ENCODE data around the gene ATG2A.
A peak's percentile ranks its signal among the peaks of the same experiment; 100 is the strongest.

ATG2A gene

GRCh38 chr11:64863391-64864060 is 53.5 kb downstream of the ATG2A start:
- Histone ChIP-seq H3K27ac (replicated peaks) (peak overlapping the region; percentile 94), H3K27me3 (ENCODE audit: insufficient read depth, poor library complexity, severe bottlenecking) (no peaks in the 10 kb centered on the region), H3K4me3 (replicated peaks; ENCODE audit: insufficient read depth, low read length) (no peak overlapping the region)
- TF ChIP-seq SPI1 (IDR thresholded peaks at IDR 0.05; ENCODE audit: borderline replicate concordance, low read depth) (no peak), POLR2AphosphoS5 (IDR thresholded peaks at IDR 0.05; ENCODE audit: low read depth) (no peak), GABPA (IDR thresholded peaks at IDR 0.05; ENCODE audit: low read depth) (no peak)
- TF ChIP-seq, protein P1, sequence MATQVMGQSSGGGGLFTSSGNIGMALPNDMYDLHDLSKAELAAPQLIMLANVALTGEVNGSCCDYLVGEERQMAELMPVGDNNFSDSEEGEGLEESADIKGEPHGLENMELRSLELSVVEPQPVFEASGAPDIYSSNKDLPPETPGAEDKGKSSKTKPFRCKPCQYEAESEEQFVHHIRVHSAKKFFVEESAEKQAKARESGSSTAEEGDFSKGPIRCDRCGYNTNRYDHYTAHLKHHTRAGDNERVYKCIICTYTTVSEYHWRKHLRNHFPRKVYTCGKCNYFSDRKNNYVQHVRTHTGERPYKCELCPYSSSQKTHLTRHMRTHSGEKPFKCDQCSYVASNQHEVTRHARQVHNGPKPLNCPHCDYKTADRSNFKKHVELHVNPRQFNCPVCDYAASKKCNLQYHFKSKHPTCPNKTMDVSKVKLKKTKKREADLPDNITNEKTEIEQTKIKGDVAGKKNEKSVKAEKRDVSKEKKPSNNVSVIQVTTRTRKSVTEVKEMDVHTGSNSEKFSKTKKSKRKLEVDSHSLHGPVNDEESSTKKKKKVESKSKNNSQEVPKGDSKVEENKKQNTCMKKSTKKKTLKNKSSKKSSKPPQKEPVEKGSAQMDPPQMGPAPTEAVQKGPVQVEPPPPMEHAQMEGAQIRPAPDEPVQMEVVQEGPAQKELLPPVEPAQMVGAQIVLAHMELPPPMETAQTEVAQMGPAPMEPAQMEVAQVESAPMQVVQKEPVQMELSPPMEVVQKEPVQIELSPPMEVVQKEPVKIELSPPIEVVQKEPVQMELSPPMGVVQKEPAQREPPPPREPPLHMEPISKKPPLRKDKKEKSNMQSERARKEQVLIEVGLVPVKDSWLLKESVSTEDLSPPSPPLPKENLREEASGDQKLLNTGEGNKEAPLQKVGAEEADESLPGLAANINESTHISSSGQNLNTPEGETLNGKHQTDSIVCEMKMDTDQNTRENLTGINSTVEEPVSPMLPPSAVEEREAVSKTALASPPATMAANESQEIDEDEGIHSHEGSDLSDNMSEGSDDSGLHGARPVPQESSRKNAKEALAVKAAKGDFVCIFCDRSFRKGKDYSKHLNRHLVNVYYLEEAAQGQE (IDR thresholded peaks at IDR 0.05; ENCODE audit: insufficient replicate concordance, low read depth) = no peak
- TF ChIP-seq, protein P2, sequence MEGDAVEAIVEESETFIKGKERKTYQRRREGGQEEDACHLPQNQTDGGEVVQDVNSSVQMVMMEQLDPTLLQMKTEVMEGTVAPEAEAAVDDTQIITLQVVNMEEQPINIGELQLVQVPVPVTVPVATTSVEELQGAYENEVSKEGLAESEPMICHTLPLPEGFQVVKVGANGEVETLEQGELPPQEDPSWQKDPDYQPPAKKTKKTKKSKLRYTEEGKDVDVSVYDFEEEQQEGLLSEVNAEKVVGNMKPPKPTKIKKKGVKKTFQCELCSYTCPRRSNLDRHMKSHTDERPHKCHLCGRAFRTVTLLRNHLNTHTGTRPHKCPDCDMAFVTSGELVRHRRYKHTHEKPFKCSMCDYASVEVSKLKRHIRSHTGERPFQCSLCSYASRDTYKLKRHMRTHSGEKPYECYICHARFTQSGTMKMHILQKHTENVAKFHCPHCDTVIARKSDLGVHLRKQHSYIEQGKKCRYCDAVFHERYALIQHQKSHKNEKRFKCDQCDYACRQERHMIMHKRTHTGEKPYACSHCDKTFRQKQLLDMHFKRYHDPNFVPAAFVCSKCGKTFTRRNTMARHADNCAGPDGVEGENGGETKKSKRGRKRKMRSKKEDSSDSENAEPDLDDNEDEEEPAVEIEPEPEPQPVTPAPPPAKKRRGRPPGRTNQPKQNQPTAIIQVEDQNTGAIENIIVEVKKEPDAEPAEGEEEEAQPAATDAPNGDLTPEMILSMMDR (IDR thresholded peaks at IDR 0.05; ENCODE audit: insufficient read depth, low read length) = no peak
- DNase-seq (ENCODE audit: low read depth in 1 of 2, low spot score in 1 of 2) = no peak

- Histone ChIP-seq H3K27me3 (ENCODE audit: insufficient read depth, poor library complexity, severe bottlenecking) (no peaks in the 10 kb centered on the region), H3K27ac (replicated peaks) (peak overlapping the region; percentile 94), H3K4me3 (replicated peaks; ENCODE audit: insufficient read depth, low read length) (no peak overlapping the region)
- TF ChIP-seq SPI1 (IDR thresholded peaks at IDR 0.05; ENCODE audit: borderline replicate concordance, low read depth) = no peak
- no peak for DNase-seq (ENCODE audit: low read depth in 1 of 2, low spot score in 1 of 2)
Observed at GRCh38 chr11:64862987-64863390, 54.0 kb downstream of the ATG2A start.

GRCh38 chr11:64861227-64861975 is 55.6 kb downstream of the ATG2A start:
- DNase-seq (ENCODE audit: low read depth in 1 of 2, low spot score in 1 of 2) = peak in 1 of 2 experiments; percentile 79
- TF ChIP-seq, protein P2 (IDR thresholded peaks at IDR 0.05; ENCODE audit: insufficient read depth, low read length) = no peak
- TF ChIP-seq, protein P1 (IDR thresholded peaks at IDR 0.05; ENCODE audit: insufficient replicate concordance, low read depth) = peak; percentile 24
- 0 out of 2 replicates have a peak, but pooled peaks have one; percentile 32 for TF ChIP-seq POLR2AphosphoS5 (IDR thresholded peaks at IDR 0.05; ENCODE audit: low read depth)
- peak; percentile 59 for TF ChIP-seq GABPA (IDR thresholded peaks at IDR 0.05; ENCODE audit: low read depth)
- peak; percentile 99 for TF ChIP-seq SPI1 (IDR thresholded peaks at IDR 0.05; ENCODE audit: borderline replicate concordance, low read depth)
- H3K27me3 ChIP-seq (ENCODE audit: insufficient read depth, poor library complexity, severe bottlenecking) = no peaks in the 10 kb centered on the region
- no peak overlapping the region for H3K4me3 ChIP-seq (replicated peaks; ENCODE audit: insufficient read depth, low read length)
- peak overlapping the region; percentile 94 for H3K27ac ChIP-seq (replicated peaks)

All from HL-60 (cell line).